Measurements from ENCODE around the gene ABCC8. TPM values are rescaled to one million over a fixed set of nuclear protein-coding genes. Genes with fewer than 3 reads are reported as not detected.

The ABCC8 gene
- total and polyA plus RNA-seq, 2 of the 8 experiments (the other 6 are each of a cell fraction or from before 2014, with no cell fraction given) = 3.7 to 4.9 TPM

DNA sequence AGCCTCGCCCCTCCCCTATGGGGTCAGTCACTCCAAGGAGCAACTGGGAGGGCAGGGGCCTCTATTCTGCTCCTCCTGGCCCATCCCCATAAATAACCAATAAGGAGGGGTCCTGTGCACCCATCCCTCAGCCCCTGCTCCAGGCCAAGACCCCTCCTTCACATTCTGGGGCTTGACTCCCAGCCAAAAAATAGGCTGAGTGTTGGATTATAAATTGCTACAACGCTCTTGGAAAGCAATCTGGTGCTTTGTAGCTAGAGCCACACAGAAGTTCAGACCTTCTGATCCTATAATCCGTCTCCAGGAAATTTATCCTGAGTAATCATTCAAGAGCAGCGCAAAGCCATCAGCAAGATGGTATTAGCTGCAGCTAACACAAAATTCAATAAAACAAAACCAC lies 42.5 kb downstream of the ABCC8 start (continued):
- TF ChIP-seq, protein P1, sequence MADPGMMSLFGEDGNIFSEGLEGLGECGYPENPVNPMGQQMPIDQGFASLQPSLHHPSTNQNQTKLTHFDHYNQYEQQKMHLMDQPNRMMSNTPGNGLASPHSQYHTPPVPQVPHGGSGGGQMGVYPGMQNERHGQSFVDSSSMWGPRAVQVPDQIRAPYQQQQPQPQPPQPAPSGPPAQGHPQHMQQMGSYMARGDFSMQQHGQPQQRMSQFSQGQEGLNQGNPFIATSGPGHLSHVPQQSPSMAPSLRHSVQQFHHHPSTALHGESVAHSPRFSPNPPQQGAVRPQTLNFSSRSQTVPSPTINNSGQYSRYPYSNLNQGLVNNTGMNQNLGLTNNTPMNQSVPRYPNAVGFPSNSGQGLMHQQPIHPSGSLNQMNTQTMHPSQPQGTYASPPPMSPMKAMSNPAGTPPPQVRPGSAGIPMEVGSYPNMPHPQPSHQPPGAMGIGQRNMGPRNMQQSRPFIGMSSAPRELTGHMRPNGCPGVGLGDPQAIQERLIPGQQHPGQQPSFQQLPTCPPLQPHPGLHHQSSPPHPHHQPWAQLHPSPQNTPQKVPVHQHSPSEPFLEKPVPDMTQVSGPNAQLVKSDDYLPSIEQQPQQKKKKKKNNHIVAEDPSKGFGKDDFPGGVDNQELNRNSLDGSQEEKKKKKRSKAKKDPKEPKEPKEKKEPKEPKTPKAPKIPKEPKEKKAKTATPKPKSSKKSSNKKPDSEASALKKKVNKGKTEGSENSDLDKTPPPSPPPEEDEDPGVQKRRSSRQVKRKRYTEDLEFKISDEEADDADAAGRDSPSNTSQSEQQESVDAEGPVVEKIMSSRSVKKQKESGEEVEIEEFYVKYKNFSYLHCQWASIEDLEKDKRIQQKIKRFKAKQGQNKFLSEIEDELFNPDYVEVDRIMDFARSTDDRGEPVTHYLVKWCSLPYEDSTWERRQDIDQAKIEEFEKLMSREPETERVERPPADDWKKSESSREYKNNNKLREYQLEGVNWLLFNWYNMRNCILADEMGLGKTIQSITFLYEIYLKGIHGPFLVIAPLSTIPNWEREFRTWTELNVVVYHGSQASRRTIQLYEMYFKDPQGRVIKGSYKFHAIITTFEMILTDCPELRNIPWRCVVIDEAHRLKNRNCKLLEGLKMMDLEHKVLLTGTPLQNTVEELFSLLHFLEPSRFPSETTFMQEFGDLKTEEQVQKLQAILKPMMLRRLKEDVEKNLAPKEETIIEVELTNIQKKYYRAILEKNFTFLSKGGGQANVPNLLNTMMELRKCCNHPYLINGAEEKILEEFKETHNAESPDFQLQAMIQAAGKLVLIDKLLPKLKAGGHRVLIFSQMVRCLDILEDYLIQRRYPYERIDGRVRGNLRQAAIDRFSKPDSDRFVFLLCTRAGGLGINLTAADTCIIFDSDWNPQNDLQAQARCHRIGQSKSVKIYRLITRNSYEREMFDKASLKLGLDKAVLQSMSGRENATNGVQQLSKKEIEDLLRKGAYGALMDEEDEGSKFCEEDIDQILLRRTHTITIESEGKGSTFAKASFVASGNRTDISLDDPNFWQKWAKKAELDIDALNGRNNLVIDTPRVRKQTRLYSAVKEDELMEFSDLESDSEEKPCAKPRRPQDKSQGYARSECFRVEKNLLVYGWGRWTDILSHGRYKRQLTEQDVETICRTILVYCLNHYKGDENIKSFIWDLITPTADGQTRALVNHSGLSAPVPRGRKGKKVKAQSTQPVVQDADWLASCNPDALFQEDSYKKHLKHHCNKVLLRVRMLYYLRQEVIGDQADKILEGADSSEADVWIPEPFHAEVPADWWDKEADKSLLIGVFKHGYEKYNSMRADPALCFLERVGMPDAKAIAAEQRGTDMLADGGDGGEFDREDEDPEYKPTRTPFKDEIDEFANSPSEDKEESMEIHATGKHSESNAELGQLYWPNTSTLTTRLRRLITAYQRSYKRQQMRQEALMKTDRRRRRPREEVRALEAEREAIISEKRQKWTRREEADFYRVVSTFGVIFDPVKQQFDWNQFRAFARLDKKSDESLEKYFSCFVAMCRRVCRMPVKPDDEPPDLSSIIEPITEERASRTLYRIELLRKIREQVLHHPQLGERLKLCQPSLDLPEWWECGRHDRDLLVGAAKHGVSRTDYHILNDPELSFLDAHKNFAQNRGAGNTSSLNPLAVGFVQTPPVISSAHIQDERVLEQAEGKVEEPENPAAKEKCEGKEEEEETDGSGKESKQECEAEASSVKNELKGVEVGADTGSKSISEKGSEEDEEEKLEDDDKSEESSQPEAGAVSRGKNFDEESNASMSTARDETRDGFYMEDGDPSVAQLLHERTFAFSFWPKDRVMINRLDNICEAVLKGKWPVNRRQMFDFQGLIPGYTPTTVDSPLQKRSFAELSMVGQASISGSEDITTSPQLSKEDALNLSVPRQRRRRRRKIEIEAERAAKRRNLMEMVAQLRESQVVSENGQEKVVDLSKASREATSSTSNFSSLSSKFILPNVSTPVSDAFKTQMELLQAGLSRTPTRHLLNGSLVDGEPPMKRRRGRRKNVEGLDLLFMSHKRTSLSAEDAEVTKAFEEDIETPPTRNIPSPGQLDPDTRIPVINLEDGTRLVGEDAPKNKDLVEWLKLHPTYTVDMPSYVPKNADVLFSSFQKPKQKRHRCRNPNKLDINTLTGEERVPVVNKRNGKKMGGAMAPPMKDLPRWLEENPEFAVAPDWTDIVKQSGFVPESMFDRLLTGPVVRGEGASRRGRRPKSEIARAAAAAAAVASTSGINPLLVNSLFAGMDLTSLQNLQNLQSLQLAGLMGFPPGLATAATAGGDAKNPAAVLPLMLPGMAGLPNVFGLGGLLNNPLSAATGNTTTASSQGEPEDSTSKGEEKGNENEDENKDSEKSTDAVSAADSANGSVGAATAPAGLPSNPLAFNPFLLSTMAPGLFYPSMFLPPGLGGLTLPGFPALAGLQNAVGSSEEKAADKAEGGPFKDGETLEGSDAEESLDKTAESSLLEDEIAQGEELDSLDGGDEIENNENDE (IDR thresholded peaks at IDR 0.05; ENCODE audit: insufficient replicate concordance, low read length) = no peak
- TF ChIP-seq BACH1 (IDR thresholded peaks at IDR 0.05; ENCODE audit: low read length) = no peak
- no peak for TF ChIP-seq POU5F1 (IDR thresholded peaks at IDR 0.05; ENCODE audit: low read depth, low read length)
- no peak for TF ChIP-seq POLR2AphosphoS5 (IDR thresholded peaks at IDR 0.05; ENCODE audit: low read depth, low read length)
- no peak for TF ChIP-seq HDAC2 (IDR thresholded peaks at IDR 0.05; ENCODE audit: borderline replicate concordance in 1 of 2, low read depth in 2 of 2, low read length in 2 of 2)
- no peak for TF ChIP-seq TAF7 (optimal IDR thresholded peaks at IDR 0.05; ENCODE audit: borderline replicate concordance, low read depth, low read length)
- TF ChIP-seq SIN3A (conservative IDR thresholded peaks at IDR 0.05 in 1 of 2, IDR thresholded peaks at IDR 0.05 in 1 of 2; ENCODE audit: low read depth in 1 of 2, low read length in 2 of 2) = no peak
- TF ChIP-seq KDM1A (IDR thresholded peaks at IDR 0.05; ENCODE audit: borderline replicate concordance, low read length) = no peak
- TF ChIP-seq, protein P2, sequence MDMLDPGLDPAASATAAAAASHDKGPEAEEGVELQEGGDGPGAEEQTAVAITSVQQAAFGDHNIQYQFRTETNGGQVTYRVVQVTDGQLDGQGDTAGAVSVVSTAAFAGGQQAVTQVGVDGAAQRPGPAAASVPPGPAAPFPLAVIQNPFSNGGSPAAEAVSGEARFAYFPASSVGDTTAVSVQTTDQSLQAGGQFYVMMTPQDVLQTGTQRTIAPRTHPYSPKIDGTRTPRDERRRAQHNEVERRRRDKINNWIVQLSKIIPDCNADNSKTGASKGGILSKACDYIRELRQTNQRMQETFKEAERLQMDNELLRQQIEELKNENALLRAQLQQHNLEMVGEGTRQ (IDR thresholded peaks at IDR 0.05; ENCODE audit: low read length) = no peak
- TF ChIP-seq TAF1 (IDR thresholded peaks at IDR 0.05; ENCODE audit: low read depth, low read length) = no peak
- no peak for TF ChIP-seq RFX5 (IDR thresholded peaks at IDR 0.05; ENCODE audit: borderline replicate concordance, low read depth, low read length)
